Spleen (tissue), 11 donors: ENCODE measurements around the gene DSG3. TPM values are rescaled to one million over a fixed set of nuclear protein-coding genes. Genes with fewer than 3 reads are reported as not detected.

Experiments used
- DNase-seq: peaks from one replicate; pipeline ENCODE4 v3.0.0-alpha.2; 2020
- H3K27ac ChIP-seq, 8 donors: fragments of 200-600 bp; sonication (generic) in 7 of 8; 1 replicate in 4 of 8; 2 replicates in 4 of 8; pipeline versions ENCODE4 v1.5.0 to v1.8.0; 2016 to 2021; ENCODE audit warnings: inconsistent platforms in 4 of 8, mild to moderate bottlenecking in 4 of 8, moderate library complexity in 1 of 8
- H3K27me3 ChIP-seq, 7 donors: fragments of 200-600 bp; sonication (generic) in 6 of 7; replicated peaks in 1 of 7; 1 replicate in 4 of 7; 2 replicates in 3 of 7; pipeline versions ENCODE4 v1.5.0 to v1.8.0; 2016 to 2021; ENCODE audit warnings: inconsistent platforms in 3 of 7, mild to moderate bottlenecking in 1 of 7
- H3K36me3 ChIP-seq, 6 donors: fragments of 200-600 bp; sonication (generic) in 5 of 6; 1 replicate in 4 of 6; 2 replicates in 2 of 6; pipeline versions ENCODE4 v1.5.0 to v1.8.0; 2016 to 2021; ENCODE audit warnings: inconsistent platforms in 2 of 6
- H3K4me1 ChIP-seq, 6 donors: fragments of 200-600 bp; sonication (generic) in 5 of 6; 1 replicate in 3 of 6; 2 replicates in 3 of 6; pipeline versions ENCODE4 v1.5.0 to v1.8.0; 2016 to 2021; ENCODE audit warnings: inconsistent platforms in 3 of 6
- H3K4me3 ChIP-seq, 8 donors: fragments of 200-600 bp; sonication (generic) in 7 of 8; 1 replicate in 4 of 8; 2 replicates in 4 of 8; pipeline versions ENCODE4 v1.5.0 to v1.8.0; 2016 to 2021; ENCODE audit warnings: inconsistent platforms in 4 of 8, mild to moderate bottlenecking in 4 of 8, moderate library complexity in 2 of 8
- H3K9me3 ChIP-seq, 8 donors: fragments of 200-600 bp; sonication (generic) in 7 of 8; 1 replicate in 4 of 8; 2 replicates in 4 of 8; pipeline versions ENCODE4 v1.5.0 to v1.8.0; 2016 to 2021; ENCODE audit warnings: inconsistent platforms in 4 of 8
- POLR2A ChIP-seq, 3 donors: fragments of 450-650 bp; IDR thresholded peaks; one replicate each; pipeline ENCODE4 v1.5.1; 2017; ENCODE audit warnings: antibody characterized with exemption in 3 of 3, mild to moderate bottlenecking in 1 of 3
- POLR2AphosphoS5 ChIP-seq, 3 donors: sonication (generic); formaldehyde crosslinking; IDR thresholded peaks; one replicate each; pipeline ENCODE4 v1.5.1; 2017; ENCODE audit warnings: antibody characterized with exemption in 3 of 3
- WGBS, 5 donors: extraction: QIAGEN DNeasy Blood & Tissue Kit in 3 of 5; methylation state at CpG; one replicate each; pipeline versions ENCODE4 v1.1.5 to v1.1.7; 2013 to 2018; 5-methylcytosine and 5-hydroxymethylcytosine counted together
- intact Hi-C: fragments of 100-400 bp; cut with DNase I; formaldehyde crosslinking; loops from one replicate; pipeline ENCODE4 v1.15.0; 2023; ENCODE audit warnings: low total_unique reads
- polyA plus RNA-seq, 3 donors: library from polyadenylated mRNA; stranded (reverse); fragments of 200-250 nt; gene quantifications; one replicate each; pipeline ENCODE4 v1.2.1, GENCODE V29; 2013
- total RNA-seq, 7 donors: library from RNA; depleted of rRNA in 3 of 7; stranded (reverse); fragments of >200 nt in 3 of 7; fragmentation: NEBNext Ultra II Directional in 4 of 7; extraction: Animal tissue kit (Norgen Biotek cat#: 25700) in 4 of 7; gene quantifications; one replicate each; pipeline versions ENCODE4 v1.1.0 to v1.2.1, GENCODE V29; 2016 to 2021
- TF ChIP-seq, protein P1 (sequence below), 11 experiments: fragments of 200-600 bp in 7 of 11; fragments of 450-650 bp in 4 of 11; sonication (generic) in 4 of 11; IDR thresholded peaks in 8 of 11; conservative IDR thresholded peaks in 3 of 11; 1 replicate in 7 of 11; 2 replicates in 4 of 11; pipeline versions ENCODE4 v1.4.0 to v1.8.0; 2016 to 2021; ENCODE audit warnings: antibody characterized with exemption in 11 of 11, inconsistent platforms in 4 of 11, mild to moderate bottlenecking in 1 of 11
- donor health status: healthy with polysubstance abuse.
- donor health status: DM: no; HTN: no; CAD: no; lungs with moderate emphysema.
- donor health status: DM: no; HTN: no; CAD: no.
- donor health status: Bipolar disorder and iron deficiency.
- donor health status: healthy.
- donor health status: DM: no; HTN: no; CAD: no.
- donor health status: DM: yes; HTN: yes; CAD: no.

DSG3 gene
- total and polyA plus RNA-seq, 10 donors = 0.02 to 0.04 (median 0.03) TPM; not detected in 7

DNA sequence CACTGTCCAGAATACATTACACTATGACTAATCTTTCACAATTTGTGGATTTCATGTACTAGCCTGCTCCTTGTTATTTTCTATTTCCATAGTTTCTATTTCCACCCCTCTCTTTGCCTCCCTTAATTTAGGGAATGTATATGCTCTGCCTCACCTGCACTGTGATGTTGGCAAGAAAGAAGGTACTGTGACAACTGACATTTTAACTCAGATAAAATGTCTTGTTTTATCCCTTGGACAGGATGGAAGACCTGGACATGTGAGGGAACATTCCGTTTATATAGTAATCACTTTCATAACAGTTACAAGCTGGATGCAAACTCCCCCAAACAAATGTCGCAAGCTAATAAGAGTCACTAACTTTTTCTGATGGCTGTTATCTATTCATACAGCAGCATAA lies 21.5 kb upstream of the DSG3 start:
- TF ChIP-seq POLR2A (IDR thresholded peaks at IDR 0.05) (no peak), POLR2AphosphoS5 (IDR thresholded peaks at IDR 0.05) (no peak)
- TF ChIP-seq, protein P1, sequence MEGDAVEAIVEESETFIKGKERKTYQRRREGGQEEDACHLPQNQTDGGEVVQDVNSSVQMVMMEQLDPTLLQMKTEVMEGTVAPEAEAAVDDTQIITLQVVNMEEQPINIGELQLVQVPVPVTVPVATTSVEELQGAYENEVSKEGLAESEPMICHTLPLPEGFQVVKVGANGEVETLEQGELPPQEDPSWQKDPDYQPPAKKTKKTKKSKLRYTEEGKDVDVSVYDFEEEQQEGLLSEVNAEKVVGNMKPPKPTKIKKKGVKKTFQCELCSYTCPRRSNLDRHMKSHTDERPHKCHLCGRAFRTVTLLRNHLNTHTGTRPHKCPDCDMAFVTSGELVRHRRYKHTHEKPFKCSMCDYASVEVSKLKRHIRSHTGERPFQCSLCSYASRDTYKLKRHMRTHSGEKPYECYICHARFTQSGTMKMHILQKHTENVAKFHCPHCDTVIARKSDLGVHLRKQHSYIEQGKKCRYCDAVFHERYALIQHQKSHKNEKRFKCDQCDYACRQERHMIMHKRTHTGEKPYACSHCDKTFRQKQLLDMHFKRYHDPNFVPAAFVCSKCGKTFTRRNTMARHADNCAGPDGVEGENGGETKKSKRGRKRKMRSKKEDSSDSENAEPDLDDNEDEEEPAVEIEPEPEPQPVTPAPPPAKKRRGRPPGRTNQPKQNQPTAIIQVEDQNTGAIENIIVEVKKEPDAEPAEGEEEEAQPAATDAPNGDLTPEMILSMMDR (IDR thresholded peaks at IDR 0.05 in 8 of 11, conservative IDR thresholded peaks at IDR 0.05 in 3 of 11) = no peak
- H3K4me3 ChIP-seq = no peak overlapping the region
- H3K27me3 ChIP-seq = no peaks in the 10 kb centered on the region
- H3K9me3 ChIP-seq = peaks cover 0 to 3% (median 0%) of the 10 kb centered on the region in 8 donors
- H3K36me3 ChIP-seq = no peaks in the 10 kb centered on the region
- WGBS, 5 donors = 72 to 96% (median 74%) methylated on average over 2 of the region's 2 CpGs
- no peaks in the 10 kb centered on the region for H3K4me1 ChIP-seq
- H3K27ac ChIP-seq = no peak overlapping the region
- no peak for DNase-seq
- intact Hi-C loops = no loop called here

DNA sequence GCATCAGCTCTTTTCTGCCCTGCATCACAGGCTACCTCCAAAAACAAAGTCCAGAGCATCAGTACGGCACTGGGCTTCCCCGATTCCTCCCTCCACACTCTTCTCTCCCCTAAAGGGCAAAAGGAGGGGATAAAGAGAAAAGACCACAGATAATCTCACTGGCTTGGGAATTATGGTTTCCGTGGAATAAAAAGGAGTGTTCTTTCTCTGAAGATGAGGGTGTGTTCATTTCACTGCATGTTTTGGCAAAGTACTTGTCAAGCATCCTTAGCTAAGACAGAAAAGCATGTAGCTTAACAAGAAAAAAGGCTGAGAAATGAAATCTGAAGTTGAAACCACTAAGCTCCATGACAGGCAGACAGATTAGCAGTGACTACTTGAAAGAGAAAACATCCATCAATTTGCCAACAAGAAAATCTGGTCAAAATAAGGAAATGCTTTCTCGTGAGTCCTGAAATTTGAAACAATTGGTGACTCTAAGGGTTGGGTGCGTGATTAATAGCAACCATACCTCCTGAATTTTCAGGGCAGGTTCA lies 20.6 kb upstream of the DSG3 start:
- intact Hi-C loops = no loop called here
- H3K27me3 ChIP-seq = no peaks in the 10 kb centered on the region
- peaks cover 0 to 9% (median 0%) of the 10 kb centered on the region in 8 donors for H3K9me3 ChIP-seq
- no peak overlapping the region for H3K27ac ChIP-seq
- H3K4me1 ChIP-seq = no peaks in the 10 kb centered on the region
- no peak overlapping the region for H3K4me3 ChIP-seq
- no peak for DNase-seq
- 72 to 84% (median 78%) methylated on average over 5 of the region's 5 CpGs for WGBS, 5 donors
- TF ChIP-seq POLR2AphosphoS5 (IDR thresholded peaks at IDR 0.05) (no peak), POLR2A (IDR thresholded peaks at IDR 0.05) (no peak)
- TF ChIP-seq, protein P1 (IDR thresholded peaks at IDR 0.05 in 8 of 11, conservative IDR thresholded peaks at IDR 0.05 in 3 of 11) = no peak
- H3K36me3 ChIP-seq = no peaks in the 10 kb centered on the region

DNA sequence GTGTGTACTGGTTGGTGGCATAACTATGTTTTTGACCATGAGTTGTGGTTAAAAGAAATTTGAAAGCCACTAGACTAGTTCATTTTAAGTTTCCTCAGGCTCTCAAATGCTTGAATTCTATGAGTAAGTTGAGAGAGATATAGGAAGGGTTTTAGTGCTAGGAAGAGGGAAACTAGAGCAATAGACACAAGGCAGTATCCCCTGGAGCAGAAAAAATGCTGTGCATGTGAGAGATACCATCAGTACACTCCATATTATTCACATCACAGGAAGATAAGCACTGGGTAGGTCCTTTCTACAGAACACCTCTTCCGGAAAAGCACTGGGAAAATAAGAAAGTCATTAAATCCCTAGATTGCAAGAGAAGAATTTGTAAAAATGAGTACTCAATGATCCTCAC lies 19.3 kb upstream of the DSG3 start:
- no peak for DNase-seq
- Histone ChIP-seq H3K36me3 (no peaks in the 10 kb centered on the region), H3K9me3 (peaks cover 0 to 18% (median 7%) of the 10 kb centered on the region in 8 donors), H3K4me3 (no peak overlapping the region), H3K4me1 (no peaks in the 10 kb centered on the region), H3K27ac (no peak overlapping the region), H3K27me3 (no peaks in the 10 kb centered on the region)
- intact Hi-C loops = no loop called here
- TF ChIP-seq POLR2A (IDR thresholded peaks at IDR 0.05) (no peak), POLR2AphosphoS5 (IDR thresholded peaks at IDR 0.05) (no peak)
- TF ChIP-seq, protein P1 (IDR thresholded peaks at IDR 0.05 in 8 of 11, conservative IDR thresholded peaks at IDR 0.05 in 3 of 11) = no peak
- 91 to 100% (median 97%) methylated on average over 1 of the region's 1 CpG for WGBS, 5 donors

DNA sequence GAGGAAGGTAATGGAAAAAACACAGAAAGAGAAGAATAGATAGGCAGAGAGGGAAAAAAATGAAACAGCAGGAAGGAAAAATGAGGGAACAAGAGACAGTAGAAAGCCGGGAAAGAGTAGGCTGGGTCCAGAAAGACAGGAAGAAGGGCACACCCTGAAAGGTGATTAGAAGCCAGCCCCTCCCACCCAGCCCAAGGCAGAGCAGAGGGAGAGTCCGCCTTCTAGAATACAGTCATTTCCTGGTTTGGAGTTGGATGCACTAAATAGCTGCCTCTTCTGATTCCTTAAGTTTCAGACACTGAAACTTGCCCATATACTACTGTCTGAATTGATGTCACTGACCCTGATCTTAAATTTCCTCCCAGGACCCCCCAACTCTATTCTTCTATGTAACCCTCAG lies 17.9 kb upstream of the DSG3 start:
- no peak for DNase-seq
- Histone ChIP-seq H3K9me3 (peaks cover 0 to 21% (median 7%) of the 10 kb centered on the region in 8 donors), H3K36me3 (no peaks in the 10 kb centered on the region), H3K27ac (no peak overlapping the region), H3K4me3 (no peak overlapping the region), H3K4me1 (no peaks in the 10 kb centered on the region), H3K27me3 (no peaks in the 10 kb centered on the region)
- intact Hi-C loops = no loop called here
- no peak for TF ChIP-seq POLR2A (IDR thresholded peaks at IDR 0.05)
- no peak for TF ChIP-seq POLR2AphosphoS5 (IDR thresholded peaks at IDR 0.05)
- TF ChIP-seq, protein P1 (IDR thresholded peaks at IDR 0.05 in 8 of 11, conservative IDR thresholded peaks at IDR 0.05 in 3 of 11) = no peak
- 42 to 87% (median 65%) methylated on average over 2 of the region's 2 CpGs for WGBS, 5 donors
